Endothelial cell of umbilical vein (primary cell): ENCODE measurements around the gene PPP1R1C. TPM values are rescaled to one million over a fixed set of nuclear protein-coding genes. Genes with fewer than 3 reads are reported as not detected.

Experiments used
- BruUV-seq: library from RNA; stranded (reverse); fragments of 400-500 nt; replicated peaks from 2 replicates; lab custom pipeline; 2021; lab: Mats Ljungman, UMichigan
- CTCF ChIA-PET: fragments of 300-600, 350-600 bp; sonication (Branson Sonifier 250); formaldehyde crosslinking; loops from one replicate; lab custom pipeline; 2021; ENCODE audit warnings: antibody characterized with exemption, inconsistent platforms; lab: Charles Lee
- POLR2A ChIA-PET: fragments of 300-600, 350-600 bp; sonication (Branson Sonifier 250); formaldehyde crosslinking; loops from one replicate; lab custom pipeline; 2021; ENCODE audit warnings: antibody characterized with exemption, inconsistent platforms; lab: Charles Lee
- DNase-seq: peaks from one replicate; pipeline ENCODE4 v3.0.0-alpha.2; 2011; ENCODE audit warnings: low read depth, low spot score
- FAIRE-seq: peaks from 2 replicates; lab custom pipeline; 2011; peaks lifted over from hg19 to GRCh38; lab: Jason Lieb, UNC
- H2AFZ ChIP-seq: 2 replicates; pipeline ENCODE4 v1.6.0; 2012; ENCODE audit warnings: low read depth, low read length, control low read depth, inconsistent platforms
- H3K27ac ChIP-seq: 2 replicates; pipeline ENCODE4 v1.5.1; 2011; ENCODE audit warnings: low read depth, mild to moderate bottlenecking, control low read depth, low read length, moderate library complexity; ENCODE audit not compliant: insufficient read depth
- H3K27me3 ChIP-seq, 2 experiments: 2 replicates each; pipeline versions ENCODE4 v1.6.0 to v1.6.1; 2011; ENCODE audit warnings: low read length in 2 of 2, mixed read lengths in 1 of 2; ENCODE audit not compliant: control insufficient read depth in 2 of 2, insufficient read depth in 2 of 2
- H3K36me3 ChIP-seq, 2 experiments: 2 replicates in 1 of 2; 3 replicates in 1 of 2; pipeline ENCODE4 v1.5.1; 2011; ENCODE audit warnings: low read length in 2 of 2, mild to moderate bottlenecking in 1 of 2, moderate library complexity in 1 of 2; ENCODE audit not compliant: control insufficient read depth in 2 of 2, insufficient read depth in 2 of 2; ENCODE audit errors: extremely low read depth in 1 of 2
- H3K4me1 ChIP-seq: 3 replicates; pipeline ENCODE4 v1.5.1; 2011; ENCODE audit warnings: mild to moderate bottlenecking, low read length; ENCODE audit not compliant: control insufficient read depth, insufficient read depth; ENCODE audit errors: extremely low read depth
- H3K4me2 ChIP-seq: 2 replicates; pipeline ENCODE4 v1.6.1; 2011; ENCODE audit warnings: low read length, control low read depth, mixed read lengths; ENCODE audit not compliant: insufficient read depth
- H3K4me3 ChIP-seq, 3 experiments: fragments of 200-600 bp in 1 of 3; sonication (generic), shearing (Covaris generic) in 1 of 3; replicated peaks in 1 of 3; 2 replicates each; pipeline ENCODE4 v1.5.1; 2011 to 2016; ENCODE audit warnings: control low read depth in 3 of 3, low read length in 3 of 3, mild to moderate bottlenecking in 2 of 3, inconsistent platforms in 1 of 3, low read depth in 1 of 3, moderate library complexity in 1 of 3; ENCODE audit not compliant: insufficient read depth in 1 of 3
- H3K79me2 ChIP-seq: 2 replicates; pipeline ENCODE4 v1.6.0; 2012; ENCODE audit warnings: low read length, inconsistent platforms; ENCODE audit not compliant: control insufficient read depth, insufficient read depth
- H3K9ac ChIP-seq: replicated peaks from 2 replicates; pipeline ENCODE3; 2011; ENCODE audit warnings: low read length, control low read depth; ENCODE audit not compliant: insufficient read depth; ENCODE audit errors: extremely low read depth
- H3K9me1 ChIP-seq: replicated peaks from 3 replicates; pipeline ENCODE4 v1.6.0; 2011; ENCODE audit warnings: mild to moderate bottlenecking, low read length; ENCODE audit not compliant: control insufficient read depth, insufficient read depth; ENCODE audit errors: extremely low read depth
- H3K9me3 ChIP-seq: replicated peaks from 2 replicates; pipeline ENCODE4 v1.5.1; 2012; ENCODE audit warnings: low read length, inconsistent platforms; ENCODE audit not compliant: control insufficient read depth, insufficient read depth
- H4K20me1 ChIP-seq: replicated peaks from 2 replicates; pipeline ENCODE3; 2011; ENCODE audit warnings: mild to moderate bottlenecking, low read length; ENCODE audit not compliant: control insufficient read depth, insufficient read depth; ENCODE audit errors: extremely low read depth
- EZH2 ChIP-seq: IDR thresholded peaks from 2 replicates; pipeline ENCODE4 v1.6.1; 2012; ENCODE audit warnings: borderline replicate concordance, low read depth, mild to moderate bottlenecking, moderate library complexity, low read length, inconsistent platforms; ENCODE audit not compliant: severe bottlenecking
- FOS ChIP-seq: IDR thresholded peaks from 2 replicates; pipeline ENCODE4 v1.6.1; 2011; ENCODE audit warnings: mild to moderate bottlenecking, low read length, moderate library complexity, borderline replicate concordance; ENCODE audit not compliant: insufficient read depth
- GATA2 ChIP-seq: IDR thresholded peaks from 2 replicates; pipeline ENCODE4 v1.7.0; 2011; ENCODE audit warnings: low read depth, mild to moderate bottlenecking, moderate library complexity, mixed read lengths, low read length; ENCODE audit not compliant: insufficient read length, insufficient read depth
- JUN ChIP-seq: IDR thresholded peaks from 2 replicates; pipeline ENCODE4 v1.6.1; 2011; ENCODE audit warnings: borderline replicate concordance, low read depth; ENCODE audit not compliant: insufficient read length, insufficient read depth
- MYC ChIP-seq: IDR thresholded peaks from one replicate; pipeline ENCODE4 v1.6.1; 2011; ENCODE audit warnings: mild to moderate bottlenecking, low read depth, low read length
- POLR2A ChIP-seq: IDR thresholded peaks from 2 replicates; pipeline ENCODE4 v1.6.1; 2012; ENCODE audit warnings: low read depth, mild to moderate bottlenecking, control low read depth, low read length
- POLR2AphosphoS5 ChIP-seq: IDR thresholded peaks from 2 replicates; pipeline ENCODE4 v1.6.1; 2012; ENCODE audit warnings: low read depth, mild to moderate bottlenecking, control low read depth, low read length, moderate library complexity; ENCODE audit not compliant: insufficient read depth
- dilution Hi-C: fragments of 300-500 bp; cut with MboI; formaldehyde crosslinking; loops from one replicate; pipeline ENCODE4 v1.15.0; 2019; ENCODE audit warnings: low sequenced_read_pairs; ENCODE audit not compliant: extremely low pct_ligation_motif_present
- intact Hi-C: fragments of 100-400 bp; cut with micrococcal nuclease; formaldehyde crosslinking; loops from one replicate; pipeline ENCODE4 v1.10.0; 2022
- polyA plus RNA-seq, 4 experiments: library from polyadenylated mRNA; depleted of rRNA in 3 of 4; stranded (reverse) in 3 of 4; unstranded in 1 of 4; fragments of >200 nt; gene quantifications; 2 replicates each; pipeline versions ENCODE4 v1.2.1 to v1.2.3, GENCODE V29; 2011 to 2012; ENCODE audit warnings: missing spikeins in 1 of 4
- total RNA-seq: library from RNA; stranded (reverse); gene quantifications from 2 replicates; pipeline ENCODE4 v1.2.3, GENCODE V29; 2021
- TF ChIP-seq, protein P1 (sequence below): IDR thresholded peaks from 2 replicates; pipeline ENCODE4 v1.6.1; 2011; ENCODE audit not compliant: insufficient read depth, insufficient read length
- TF ChIP-seq, protein P2 (sequence below), 2 donors: IDR thresholded peaks; 1 replicate in 1 of 2; 2 replicates in 1 of 2; pipeline ENCODE4 v1.5.1; 2011; ENCODE audit warnings: low read length in 2 of 2, mild to moderate bottlenecking in 2 of 2, moderate library complexity in 2 of 2, control low read depth in 1 of 2, inconsistent platforms in 1 of 2, low read depth in 1 of 2; ENCODE audit not compliant: insufficient read depth in 1 of 2; ENCODE audit errors: extremely low read depth in 1 of 2

Gene PPP1R1C
- total and polyA plus RNA-seq, 2 donors (not counting 3 experiments of a cell fraction or from before 2014, with no cell fraction given): 0.26 TPM; not detected in 1

DNA sequence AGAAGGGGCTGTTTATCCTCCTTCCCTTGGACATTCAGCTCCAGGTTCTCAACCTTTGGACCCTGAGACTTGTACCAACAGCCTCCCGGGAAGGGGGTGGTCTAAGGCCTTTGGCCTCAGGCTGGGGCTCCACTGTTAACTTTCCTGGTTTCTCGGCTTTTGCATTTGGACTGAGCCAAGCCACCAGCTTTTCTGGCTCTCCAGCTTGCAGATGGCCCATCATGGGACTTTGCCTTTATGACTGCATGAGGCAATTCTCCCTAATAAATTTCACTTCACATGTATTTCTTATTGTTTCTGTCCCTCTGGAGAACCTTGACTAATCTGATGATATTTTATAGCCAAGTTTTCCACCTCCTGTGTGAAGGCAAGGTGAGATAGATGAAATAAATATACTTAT is 180.8 kb downstream of the PPP1R1C start:
- Histone ChIP-seq H3K27ac (no peak overlapping the region), H3K4me3 (no peak overlapping the region), H3K9me3 (no peaks in the 10 kb centered on the region), H3K9me1 (no peaks in the 10 kb centered on the region), H3K9ac (no peak overlapping the region), H2AFZ (no peak overlapping the region), H4K20me1 (no peaks in the 10 kb centered on the region), H3K4me2 (no peak overlapping the region), H3K79me2 (no peaks in the 10 kb centered on the region), H3K36me3 (no peaks in the 10 kb centered on the region), H3K4me1 (no peaks in the 10 kb centered on the region), H3K27me3 (no peaks in the 10 kb centered on the region)
- intact Hi-C loops: no loop called here
- dilution Hi-C loops: no loop called here
- ChIA-PET POLR2A (no interaction called here), CTCF (interaction anchor here (1.0 to 1.7 kb wide), 3 partner anchors 15 to 482 kb away, joined by 3 to 7 read pairs (median 5); no protein-coding TSS in a partner anchor)
- no TSS peak for BruUV-seq
- DNase-seq (no peak), FAIRE-seq (no peak)
- TF ChIP-seq POLR2A (no peak), POLR2AphosphoS5 (no peak), FOS (no peak), EZH2 (no peak), GATA2 (no peak), JUN (no peak), MYC (no peak)
- TF ChIP-seq, protein P1, sequence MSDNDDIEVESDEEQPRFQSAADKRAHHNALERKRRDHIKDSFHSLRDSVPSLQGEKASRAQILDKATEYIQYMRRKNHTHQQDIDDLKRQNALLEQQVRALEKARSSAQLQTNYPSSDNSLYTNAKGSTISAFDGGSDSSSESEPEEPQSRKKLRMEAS: no peak
- TF ChIP-seq, protein P2, sequence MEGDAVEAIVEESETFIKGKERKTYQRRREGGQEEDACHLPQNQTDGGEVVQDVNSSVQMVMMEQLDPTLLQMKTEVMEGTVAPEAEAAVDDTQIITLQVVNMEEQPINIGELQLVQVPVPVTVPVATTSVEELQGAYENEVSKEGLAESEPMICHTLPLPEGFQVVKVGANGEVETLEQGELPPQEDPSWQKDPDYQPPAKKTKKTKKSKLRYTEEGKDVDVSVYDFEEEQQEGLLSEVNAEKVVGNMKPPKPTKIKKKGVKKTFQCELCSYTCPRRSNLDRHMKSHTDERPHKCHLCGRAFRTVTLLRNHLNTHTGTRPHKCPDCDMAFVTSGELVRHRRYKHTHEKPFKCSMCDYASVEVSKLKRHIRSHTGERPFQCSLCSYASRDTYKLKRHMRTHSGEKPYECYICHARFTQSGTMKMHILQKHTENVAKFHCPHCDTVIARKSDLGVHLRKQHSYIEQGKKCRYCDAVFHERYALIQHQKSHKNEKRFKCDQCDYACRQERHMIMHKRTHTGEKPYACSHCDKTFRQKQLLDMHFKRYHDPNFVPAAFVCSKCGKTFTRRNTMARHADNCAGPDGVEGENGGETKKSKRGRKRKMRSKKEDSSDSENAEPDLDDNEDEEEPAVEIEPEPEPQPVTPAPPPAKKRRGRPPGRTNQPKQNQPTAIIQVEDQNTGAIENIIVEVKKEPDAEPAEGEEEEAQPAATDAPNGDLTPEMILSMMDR (IDR thresholded peaks at IDR 0.05; ENCODE audit: extremely low read depth in 1 of 2, insufficient read depth in 1 of 2, low read depth in 1 of 2, low read length in 2 of 2): no peak
